ENCODE measurements around the gene CD9.

CD9 gene

GRCh38 chr12:6285532-6286306 is 85.5 kb downstream of the CD9 start:
- peak; percentile 43 for ATAC-seq (ENCODE audit: low read depth)
- Histone ChIP-seq H3K4me3 (ENCODE audit: severe bottlenecking) (no peak overlapping the region), H3K4me1 (ENCODE audit: insufficient read depth, poor library complexity, severe bottlenecking) (peaks cover 38% of the 10 kb centered on the region), H3K27me3 (ENCODE audit: insufficient read depth, poor library complexity, severe bottlenecking) (no peaks in the 10 kb centered on the region), H3K9me3 (ENCODE audit: severe bottlenecking) (no peaks in the 10 kb centered on the region), H3K27ac (ENCODE audit: poor library complexity, severe bottlenecking) (peak overlapping the region; percentile 91), H3K36me3 (ENCODE audit: low read depth) (no peaks in the 10 kb centered on the region)
- no peak for TF ChIP-seq CTCF (IDR thresholded peaks at IDR 0.05; ENCODE audit: poor library complexity, severe bottlenecking)
- DNase-seq (ENCODE audit: low spot score): no peak
